ENCODE data around the gene HMCN2.
"Not testable (repeated sequence)": the region's sequence is repeated elsewhere in the genome, so short reads cannot be mapped to it uniquely, and the experiment has no call there.

HMCN2 gene

GRCh38 chr9:130387905-130388304, 122.3 kb downstream of the HMCN2 start:
- no peak for DNase-seq (ENCODE audit: low read depth in 2 of 2)

GRCh38 chr9:130390390-130390789, 124.8 kb downstream of the HMCN2 start:
- DNase-seq (ENCODE audit: low read depth in 2 of 2), result no peak

- no peak for DNase-seq (ENCODE audit: low read depth in 2 of 2)
Observed at GRCh38 chr9:130390986-130391385, 125.4 kb downstream of the HMCN2 start.

- no peak for DNase-seq (ENCODE audit: low read depth in 2 of 2)
Observed at GRCh38 chr9:130391866-130392265, 126.3 kb downstream of the HMCN2 start.

- no peak for DNase-seq (ENCODE audit: low read depth in 2 of 2)
Observed at GRCh38 chr9:130393681-130394071, 128.1 kb downstream of the HMCN2 start.

GRCh38 chr9:130394320-130394719, 128.8 kb downstream of the HMCN2 start:
- no peak for DNase-seq (ENCODE audit: low read depth in 2 of 2)

- DNase-seq (ENCODE audit: low read depth in 2 of 2), result no peak
Observed at GRCh38 chr9:130394814-130395470, 129.4 kb downstream of the HMCN2 start.

GRCh38 chr9:130395810-130396435, 130.4 kb downstream of the HMCN2 start:
- DNase-seq (ENCODE audit: low read depth in 2 of 2), result no peak

GRCh38 chr9:130396581-130396980, 131.0 kb downstream of the HMCN2 start:
- no peak for DNase-seq (ENCODE audit: low read depth in 2 of 2)

GRCh38 chr9:130398487-130399240, 133.1 kb downstream of the HMCN2 start:
- no peak for DNase-seq (ENCODE audit: low read depth in 2 of 2)

- DNase-seq (ENCODE audit: low read depth in 2 of 2), result no peak
Observed at GRCh38 chr9:130399768-130400167, 134.2 kb downstream of the HMCN2 start.

GRCh38 chr9:130400870-130401269, 135.3 kb downstream of the HMCN2 start:
- no peak for DNase-seq (ENCODE audit: low read depth in 2 of 2)

GRCh38 chr9:130401742-130402141, 136.2 kb downstream of the HMCN2 start:
- not testable (repeated sequence) for DNase-seq (ENCODE audit: low read depth in 2 of 2)

- DNase-seq (ENCODE audit: low read depth in 2 of 2), result no peak
Observed at GRCh38 chr9:130402243-130402642, 136.7 kb downstream of the HMCN2 start.

- no peak for DNase-seq (ENCODE audit: low read depth in 2 of 2)
Observed at GRCh38 chr9:130402645-130403440, 137.3 kb downstream of the HMCN2 start.

GRCh38 chr9:130405657-130406257, 140.2 kb downstream of the HMCN2 start:
- no peak for DNase-seq (ENCODE audit: low read depth in 2 of 2)

GRCh38 chr9:130406278-130406895, 140.8 kb downstream of the HMCN2 start:
- DNase-seq (ENCODE audit: low read depth in 2 of 2), result no peak

GRCh38 chr9:130407916-130408663, 142.5 kb downstream of the HMCN2 start:
- DNase-seq (ENCODE audit: low read depth in 2 of 2), result no peak

- no peak for DNase-seq (ENCODE audit: low read depth in 2 of 2)
Observed at GRCh38 chr9:130408669-130409068, 143.1 kb downstream of the HMCN2 start.

- no peak for DNase-seq (ENCODE audit: low read depth in 2 of 2)
Observed at GRCh38 chr9:130409246-130409645, 143.7 kb downstream of the HMCN2 start.

- DNase-seq (ENCODE audit: low read depth in 2 of 2), result no peak
Observed at GRCh38 chr9:130410443-130410842, 144.9 kb downstream of the HMCN2 start.

Measured in stimulated activated CD4-positive, alpha-beta T cell treated with anti-CD3 and anti-CD28 coated beads, Interleukin-4, amount 100 ng/mL, for 48 hours (primary cell).